OCI-LY7 (cell line): ENCODE data around the gene KIF5A. TPM values are rescaled to one million over a fixed set of nuclear protein-coding genes. Genes with fewer than 3 reads are reported as not detected.
A peak's percentile ranks its signal among the peaks of the same experiment; 100 is the strongest.

Experiments
- BruUV-seq: library from RNA; stranded (reverse); fragments of 400-500 nt; replicated peaks from 2 replicates; lab custom pipeline; 2021; lab: Mats Ljungman, UMichigan
- CTCF ChIA-PET: fragments of 300-600 bp; sonication (Branson Sonifier 250); formaldehyde crosslinking; loops from one replicate; lab custom pipeline; 2022; ENCODE audit warnings: antibody characterized with exemption; ENCODE audit not compliant: unreplicated experiment; lab: Charles Lee
- POLR2A ChIA-PET: fragments of 300-600 bp; sonication (Branson Sonifier 250); formaldehyde crosslinking; loops from one replicate; lab custom pipeline; 2022; ENCODE audit warnings: antibody characterized with exemption; lab: Charles Lee
- DNase-seq: peaks from one replicate; pipeline ENCODE4 v3.0.0-alpha.2; 2015; ENCODE audit warnings: low spot score
- H2AFZ ChIP-seq: fragments of 200-600 bp; sonication (generic), shearing (Covaris generic); 2 replicates; pipeline ENCODE4 v1.6.1; 2014; ENCODE audit warnings: mild to moderate bottlenecking, antibody characterized with exemption, low read length, moderate library complexity
- H3K27ac ChIP-seq: fragments of 200-600 bp; sonication (generic); 2 replicates; pipeline ENCODE4 v1.5.1; 2014; ENCODE audit warnings: mixed run types, low read depth, mild to moderate bottlenecking, moderate library complexity, low read length, inconsistent platforms; ENCODE audit not compliant: poor library complexity, severe bottlenecking
- H3K36me3 ChIP-seq: fragments of 200-600 bp; sonication (generic); 2 replicates; pipeline ENCODE4 v1.6.1; 2014; ENCODE audit warnings: mild to moderate bottlenecking, antibody characterized with exemption, low read length, moderate library complexity, mixed read lengths; ENCODE audit not compliant: insufficient read depth
- H3K4me1 ChIP-seq: fragments of 200-600 bp; sonication (generic); 2 replicates; pipeline ENCODE4 v1.5.1; 2014; ENCODE audit warnings: mild to moderate bottlenecking, low read length; ENCODE audit not compliant: insufficient read depth, poor library complexity, severe bottlenecking
- H3K4me2 ChIP-seq: fragments of 200-600 bp; sonication (generic); 2 replicates; pipeline ENCODE4 v1.6.1; 2014; ENCODE audit warnings: mild to moderate bottlenecking, low read length
- H3K4me3 ChIP-seq: fragments of 200-600 bp; sonication (generic); 2 replicates; pipeline ENCODE4 v1.5.1; 2014; ENCODE audit warnings: mild to moderate bottlenecking, low read depth, low read length; ENCODE audit not compliant: poor library complexity, severe bottlenecking
- H3K79me2 ChIP-seq: fragments of 200-600 bp; sonication (generic); 2 replicates; pipeline ENCODE4 v1.6.1; 2016; ENCODE audit warnings: low read depth, mild to moderate bottlenecking, low read length, moderate library complexity, mixed read lengths; ENCODE audit not compliant: insufficient read depth
- H3K9me2 ChIP-seq: fragments of 200-600 bp; sonication (generic); 2 replicates; pipeline ENCODE4 v1.6.1; 2016; ENCODE audit warnings: mild to moderate bottlenecking, low read length, mixed read lengths; ENCODE audit not compliant: insufficient read depth
- H3K9me3 ChIP-seq: fragments of 200-600 bp; sonication (generic); 2 replicates; pipeline ENCODE4 v1.6.1; 2014; ENCODE audit warnings: mild to moderate bottlenecking, mixed run types, low read length, mixed read lengths
- H4K20me1 ChIP-seq: fragments of 200-600 bp; sonication (generic); 2 replicates; pipeline ENCODE4 v1.6.1; 2014; ENCODE audit warnings: mild to moderate bottlenecking, antibody characterized with exemption, low read length, moderate library complexity, mixed read lengths; ENCODE audit not compliant: insufficient read depth
- CTCF ChIP-seq: fragments of 200-600 bp; sonication (generic); conservative IDR thresholded peaks from 2 replicates; pipeline ENCODE4 v1.5.1; 2014; ENCODE audit warnings: mild to moderate bottlenecking, antibody characterized with exemption, low read length, moderate library complexity, mixed read lengths
- EZH2phosphoT487 ChIP-seq: fragments of 200-600 bp; sonication (generic); IDR thresholded peaks from 2 replicates; pipeline ENCODE4 v1.6.1; 2018; ENCODE audit warnings: low read depth, borderline replicate concordance, mild to moderate bottlenecking, mixed run types, antibody characterized with exemption, low read length, moderate library complexity, mixed read lengths
- intact Hi-C: fragments of 100-400 bp; cut with micrococcal nuclease; formaldehyde crosslinking; loops from one replicate; pipeline ENCODE4 v1.10.0; 2022; ENCODE audit not compliant: unreplicated experiment
- total RNA-seq, 2 experiments: library from RNA; depleted of rRNA in 1 of 2; stranded (reverse); fragments of >200 nt in 1 of 2; shearing (Covaris generic) in 1 of 2; gene quantifications; 2 replicates each; pipeline ENCODE4 v1.2.3, GENCODE V29; 2014 to 2022

Gene KIF5A
- total RNA-seq, 2 experiments from 2014 or later, result 0.09 to 1.6 TPM

DNA sequence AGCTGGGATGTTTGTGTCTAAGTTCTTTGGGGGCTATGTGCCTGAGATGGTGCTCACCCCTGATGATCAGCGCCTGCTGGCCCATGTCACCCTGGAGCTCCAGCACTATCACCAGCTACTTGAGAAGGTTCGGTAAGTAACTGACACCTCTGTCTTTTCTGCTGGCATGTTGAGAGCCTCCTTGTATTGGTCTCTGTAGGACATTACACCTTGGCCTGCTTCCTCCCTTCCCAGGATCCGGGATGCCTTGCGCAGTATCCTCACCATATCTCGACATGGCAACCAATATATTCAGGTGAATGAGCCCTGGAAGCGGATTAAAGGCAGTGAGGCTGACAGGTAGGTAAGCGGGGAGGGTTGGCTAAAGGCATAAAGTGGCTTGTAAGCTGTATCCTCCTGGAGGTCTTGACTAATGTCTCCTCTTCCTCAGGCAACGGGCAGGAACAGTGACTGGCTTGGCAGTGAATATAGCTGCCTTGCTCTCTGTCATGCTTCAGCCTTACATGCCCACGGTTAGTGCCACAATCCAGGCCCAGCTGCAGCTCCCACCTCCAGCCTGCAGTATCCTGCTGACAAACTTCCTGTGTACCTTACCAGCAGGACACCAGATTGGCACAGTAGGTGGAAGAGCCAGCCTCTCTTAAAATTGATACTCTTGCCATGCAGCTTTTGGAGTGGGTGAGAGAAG lies 35.0 kb upstream of the KIF5A start:
- Histone ChIP-seq H3K9me2 (no peaks in the 10 kb centered on the region), H3K4me2 (no peak overlapping the region), H3K27ac (no peak overlapping the region), H2AFZ (no peak overlapping the region), H3K4me3 (no peak overlapping the region), H3K9me3 (no peaks in the 10 kb centered on the region), H3K36me3 (peaks cover 96% of the 10 kb centered on the region), H3K79me2 (peaks cover 20% of the 10 kb centered on the region), H4K20me1 (peaks cover 10% of the 10 kb centered on the region), H3K4me1 (peaks cover 15% of the 10 kb centered on the region)
- no peak for DNase-seq
- POLR2A ChIA-PET, result interaction anchor here (0.6 to 1.8 kb wide), 3 partner anchors 10 to 288 kb away, joined by 5 to 11 read pairs (median 6); no protein-coding TSS in a partner anchor
- TF ChIP-seq CTCF, result no peak
- TF ChIP-seq EZH2phosphoT487, result no peak
- CTCF ChIA-PET, result no interaction called here
- no TSS peak for BruUV-seq
- intact Hi-C loops, result no loop called here

DNA sequence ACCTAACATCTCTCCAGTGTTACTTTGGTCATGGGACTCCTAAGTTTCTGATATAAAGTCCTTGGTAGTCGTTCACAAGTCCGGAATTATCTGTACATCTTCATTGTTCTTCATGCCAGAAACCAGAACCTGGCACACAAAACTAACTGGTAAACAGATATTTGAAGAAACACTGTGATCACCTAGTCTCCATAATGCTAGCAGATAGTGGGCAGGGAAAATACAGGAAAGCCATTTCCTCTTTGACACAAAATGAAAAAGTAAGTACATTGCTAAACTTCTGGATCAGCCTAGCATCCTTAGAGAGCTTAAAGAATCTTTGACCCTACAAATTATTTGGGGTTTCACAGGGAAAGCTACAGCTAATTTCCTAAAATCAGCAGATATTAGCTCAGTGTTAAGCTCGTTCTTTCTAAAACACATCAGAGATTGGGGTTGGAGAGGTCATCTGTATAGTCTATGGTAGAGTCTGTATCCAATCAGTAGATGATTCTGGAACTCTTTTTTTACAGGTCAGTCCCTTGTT lies 34.4 kb upstream of the KIF5A start:
- Histone ChIP-seq H3K27ac (peak overlapping the region; percentile 10), H3K4me3 (no peak overlapping the region), H3K9me2 (no peaks in the 10 kb centered on the region), H3K4me1 (peaks cover 15% of the 10 kb centered on the region), H3K9me3 (no peaks in the 10 kb centered on the region), H3K36me3 (peaks cover 94% of the 10 kb centered on the region), H4K20me1 (peaks cover 10% of the 10 kb centered on the region), H3K79me2 (peaks cover 23% of the 10 kb centered on the region), H2AFZ (no peak overlapping the region), H3K4me2 (no peak overlapping the region)
- DNase-seq, result no peak
- ChIA-PET POLR2A (interaction anchor here (0.6 to 1.8 kb wide), 3 partner anchors 10 to 289 kb away, joined by 5 to 11 read pairs (median 6); no protein-coding TSS in a partner anchor), CTCF (no interaction called here)
- no TSS peak for BruUV-seq
- intact Hi-C loops, result no loop called here
- TF ChIP-seq CTCF (no peak), EZH2phosphoT487 (no peak)
